RWPE2 (cell line): Measurements from ENCODE around the gene ZNF44.

ENCODE experiments used
- ATAC-seq: fragments of 200-7000 bp; cut with Tn5 transposase; 3 replicates; pipeline ENCODE4 v1.9.1; 2021; ENCODE audit warnings: low read depth
- DNase-seq: peaks from one replicate; pipeline ENCODE4 v3.0.0-alpha.2; 2020; ENCODE audit warnings: low spot score
- H3K27ac ChIP-seq: fragments of 450-650 bp; 2 replicates; pipeline ENCODE4 v1.5.1; 2017; ENCODE audit warnings: mild to moderate bottlenecking; ENCODE audit not compliant: poor library complexity, severe bottlenecking
- H3K27me3 ChIP-seq: fragments of 250-450 bp; sonication (Bioruptor Pico); 2 replicates; pipeline ENCODE4 v1.5.1; 2021; ENCODE audit warnings: mild to moderate bottlenecking, moderate library complexity; ENCODE audit not compliant: insufficient read depth, poor library complexity, severe bottlenecking
- H3K36me3 ChIP-seq: fragments of 250-450 bp; sonication (Bioruptor Pico); 2 replicates; pipeline ENCODE4 v1.5.1; 2020; ENCODE audit warnings: low read depth, mild to moderate bottlenecking, moderate library complexity
- H3K4me1 ChIP-seq: fragments of 250-450 bp; sonication (Bioruptor Pico); 2 replicates; pipeline ENCODE4 v1.5.1; 2021; ENCODE audit warnings: mild to moderate bottlenecking, moderate library complexity; ENCODE audit not compliant: insufficient read depth, poor library complexity, severe bottlenecking
- H3K4me3 ChIP-seq: fragments of 250-450 bp; sonication (Bioruptor Pico); 2 replicates; pipeline ENCODE4 v1.5.1; 2021; ENCODE audit warnings: mild to moderate bottlenecking, moderate library complexity; ENCODE audit not compliant: severe bottlenecking
- H3K9me3 ChIP-seq: fragments of 250-450 bp; sonication (Bioruptor Pico); 2 replicates; pipeline ENCODE4 v1.5.1; 2021; ENCODE audit warnings: mild to moderate bottlenecking, moderate library complexity; ENCODE audit not compliant: severe bottlenecking
- TF ChIP-seq, protein P1 (sequence below): fragments of 450-650 bp; IDR thresholded peaks from one replicate; pipeline ENCODE4 v1.5.1; 2017; ENCODE audit warnings: mild to moderate bottlenecking, moderate library complexity; ENCODE audit not compliant: poor library complexity, severe bottlenecking

The ZNF44 gene

DNA sequence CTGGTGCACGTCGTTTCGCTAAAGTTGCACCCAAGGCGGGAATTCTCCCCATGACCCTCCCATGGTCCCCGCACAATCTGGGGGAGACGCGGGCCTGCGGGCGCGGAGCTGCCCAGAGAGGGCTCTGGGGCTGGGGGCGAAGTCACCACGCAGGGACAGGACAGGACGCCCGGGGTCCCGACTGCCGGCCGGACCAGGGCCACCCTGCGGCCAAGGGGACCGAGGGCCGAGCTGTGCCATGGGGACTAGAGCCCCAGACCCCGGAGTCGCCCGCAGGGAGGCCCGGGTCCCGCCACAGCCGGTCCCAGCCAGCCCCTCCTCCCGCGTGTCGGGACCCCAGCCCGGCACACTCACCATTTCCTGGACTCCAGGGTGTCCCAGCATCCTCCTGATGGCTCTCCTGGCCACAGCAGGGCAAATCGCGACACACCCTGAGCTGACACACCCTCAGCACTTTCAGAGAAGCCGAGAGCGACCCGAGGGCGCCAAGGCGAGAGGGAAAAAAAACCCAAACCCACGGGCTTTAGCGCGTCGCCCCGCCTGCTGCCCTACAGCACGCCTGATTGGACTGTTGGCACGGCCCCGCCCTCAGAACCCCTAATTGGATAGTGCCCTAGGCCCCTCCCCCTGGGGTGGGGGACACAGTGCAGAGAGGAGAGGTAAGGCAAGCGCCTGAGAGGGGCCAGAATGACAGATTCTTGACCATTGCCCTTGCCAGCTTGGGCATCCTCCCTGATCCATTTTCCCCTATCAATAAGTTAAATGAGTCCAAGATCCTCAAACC lies 28.6 kb downstream of the ZNF44 start:
- TF ChIP-seq, protein P1, sequence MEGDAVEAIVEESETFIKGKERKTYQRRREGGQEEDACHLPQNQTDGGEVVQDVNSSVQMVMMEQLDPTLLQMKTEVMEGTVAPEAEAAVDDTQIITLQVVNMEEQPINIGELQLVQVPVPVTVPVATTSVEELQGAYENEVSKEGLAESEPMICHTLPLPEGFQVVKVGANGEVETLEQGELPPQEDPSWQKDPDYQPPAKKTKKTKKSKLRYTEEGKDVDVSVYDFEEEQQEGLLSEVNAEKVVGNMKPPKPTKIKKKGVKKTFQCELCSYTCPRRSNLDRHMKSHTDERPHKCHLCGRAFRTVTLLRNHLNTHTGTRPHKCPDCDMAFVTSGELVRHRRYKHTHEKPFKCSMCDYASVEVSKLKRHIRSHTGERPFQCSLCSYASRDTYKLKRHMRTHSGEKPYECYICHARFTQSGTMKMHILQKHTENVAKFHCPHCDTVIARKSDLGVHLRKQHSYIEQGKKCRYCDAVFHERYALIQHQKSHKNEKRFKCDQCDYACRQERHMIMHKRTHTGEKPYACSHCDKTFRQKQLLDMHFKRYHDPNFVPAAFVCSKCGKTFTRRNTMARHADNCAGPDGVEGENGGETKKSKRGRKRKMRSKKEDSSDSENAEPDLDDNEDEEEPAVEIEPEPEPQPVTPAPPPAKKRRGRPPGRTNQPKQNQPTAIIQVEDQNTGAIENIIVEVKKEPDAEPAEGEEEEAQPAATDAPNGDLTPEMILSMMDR: no peak

DNA sequence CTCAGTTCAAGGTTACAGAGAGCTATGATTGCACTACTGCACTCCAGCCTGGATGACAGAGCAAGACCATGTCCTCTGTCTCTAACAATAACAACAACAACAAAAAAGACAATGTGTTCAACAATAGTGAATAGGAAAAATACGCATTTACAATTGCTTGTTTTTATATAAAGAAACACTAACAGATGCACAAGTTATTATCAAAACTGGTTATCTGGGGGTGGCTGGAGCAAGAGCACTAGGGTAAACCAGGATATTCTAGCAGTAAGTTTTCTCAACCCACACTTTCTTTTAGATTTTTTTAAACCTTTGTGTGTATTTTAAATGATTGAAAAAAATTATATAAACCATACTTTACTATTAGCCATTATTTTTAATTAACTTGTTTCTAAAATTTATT lies 33.1 kb downstream of the ZNF44 start:
- TF ChIP-seq, protein P1: no peak
- H3K36me3 ChIP-seq: no peaks in the 10 kb centered on the region
- H3K4me3 ChIP-seq: no peak overlapping the region
- H3K9me3 ChIP-seq: peaks cover 6% of the 10 kb centered on the region
- ATAC-seq: no peak
- no peaks in the 10 kb centered on the region for H3K4me1 ChIP-seq
- H3K27me3 ChIP-seq: no peaks in the 10 kb centered on the region
- no peak overlapping the region for H3K27ac ChIP-seq
- DNase-seq: no peak

More for the DNA sequence above, 28.6 kb downstream of the ZNF44 start:
- Histone ChIP-seq H3K4me1 (no peaks in the 10 kb centered on the region), H3K9me3 (peaks cover 13% of the 10 kb centered on the region), H3K36me3 (peaks cover 2% of the 10 kb centered on the region), H3K4me3 (no peak overlapping the region), H3K27me3 (no peaks in the 10 kb centered on the region), H3K27ac (no peak overlapping the region)
- no peak for DNase-seq
- no peak for ATAC-seq

GRCh38 chr19:12260861-12261260 lies 33.8 kb downstream of the ZNF44 start:
- no peak for ATAC-seq
- DNase-seq: no peak
- Histone ChIP-seq H3K36me3 (no peaks in the 10 kb centered on the region), H3K4me1 (no peaks in the 10 kb centered on the region), H3K27me3 (no peaks in the 10 kb centered on the region), H3K9me3 (peaks cover 6% of the 10 kb centered on the region), H3K4me3 (no peak overlapping the region), H3K27ac (no peak overlapping the region)
- TF ChIP-seq, protein P1: no peak

- no peak for DNase-seq
- Histone ChIP-seq H3K4me3 (no peak overlapping the region), H3K4me1 (no peaks in the 10 kb centered on the region), H3K9me3 (peaks cover 5% of the 10 kb centered on the region), H3K36me3 (no peaks in the 10 kb centered on the region), H3K27me3 (no peaks in the 10 kb centered on the region), H3K27ac (no peak overlapping the region)
- ATAC-seq: no peak
- TF ChIP-seq, protein P1: no peak
Observed at GRCh38 chr19:12260236-12260635, 34.4 kb downstream of the ZNF44 start.

DNA sequence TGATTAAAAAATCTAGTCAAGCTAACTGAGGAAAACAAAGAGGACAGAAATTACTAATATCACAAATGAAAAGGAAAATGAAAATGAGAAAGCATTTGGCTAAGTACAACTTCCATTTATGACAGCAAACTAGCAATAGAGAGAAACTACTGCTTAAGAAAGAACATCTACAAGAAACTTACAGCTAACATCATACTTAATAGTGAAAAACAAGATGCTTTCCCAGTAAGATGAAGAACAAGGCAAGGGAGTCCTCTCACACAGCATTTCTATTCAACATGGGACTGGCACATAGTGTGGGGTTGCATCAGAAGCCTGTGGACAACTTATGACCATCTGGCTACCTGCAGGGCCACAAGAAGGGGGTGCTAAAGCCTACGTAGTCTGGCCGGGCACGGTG lies 39.3 kb downstream of the ZNF44 start:
- H3K27ac ChIP-seq: no peak overlapping the region
- no peaks in the 10 kb centered on the region for H3K4me1 ChIP-seq
- H3K27me3 ChIP-seq: no peaks in the 10 kb centered on the region
- H3K9me3 ChIP-seq: peaks cover 7% of the 10 kb centered on the region
- no peak overlapping the region for H3K4me3 ChIP-seq
- ATAC-seq (no peak), DNase-seq (no peak)
- TF ChIP-seq, protein P1: no peak
- H3K36me3 ChIP-seq: no peaks in the 10 kb centered on the region
